GM21390 (cell line): ENCODE measurements around the gene FHIT.
"Not testable (repeated sequence)": the region's sequence is repeated elsewhere in the genome, so short reads cannot be mapped to it uniquely, and the experiment has no call there.

Experiments used
- ATAC-seq: cut with Tn5 transposase; IDR thresholded peaks from one replicate; pipeline ENCODE4 v1.9.1; 2021; ENCODE audit not compliant: unreplicated experiment

FHIT gene

GRCh38 chr3:59824876-59825275, 1426.4 kb downstream of the FHIT start:
- no peak for ATAC-seq

DNA sequence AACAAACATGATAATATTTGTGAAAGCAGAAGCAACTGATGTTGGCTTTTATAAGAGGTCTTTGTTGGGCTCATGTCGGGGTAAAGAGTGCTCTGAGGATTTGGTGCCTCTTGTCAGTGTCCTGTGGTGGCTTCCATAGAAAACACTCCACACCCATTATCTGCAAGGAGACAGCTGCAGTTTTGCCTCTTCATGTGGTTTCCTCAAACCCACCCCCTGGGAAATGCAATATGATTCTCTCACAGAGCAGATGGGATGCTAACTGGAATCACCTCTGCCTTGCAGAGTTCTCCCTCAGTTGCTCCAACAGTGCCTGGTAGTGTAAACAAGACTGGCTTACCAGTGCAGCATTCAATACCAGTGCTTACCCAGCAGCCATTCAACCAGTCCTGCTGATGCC, 1430.0 kb downstream of the FHIT start:
- no peak for ATAC-seq

DNA sequence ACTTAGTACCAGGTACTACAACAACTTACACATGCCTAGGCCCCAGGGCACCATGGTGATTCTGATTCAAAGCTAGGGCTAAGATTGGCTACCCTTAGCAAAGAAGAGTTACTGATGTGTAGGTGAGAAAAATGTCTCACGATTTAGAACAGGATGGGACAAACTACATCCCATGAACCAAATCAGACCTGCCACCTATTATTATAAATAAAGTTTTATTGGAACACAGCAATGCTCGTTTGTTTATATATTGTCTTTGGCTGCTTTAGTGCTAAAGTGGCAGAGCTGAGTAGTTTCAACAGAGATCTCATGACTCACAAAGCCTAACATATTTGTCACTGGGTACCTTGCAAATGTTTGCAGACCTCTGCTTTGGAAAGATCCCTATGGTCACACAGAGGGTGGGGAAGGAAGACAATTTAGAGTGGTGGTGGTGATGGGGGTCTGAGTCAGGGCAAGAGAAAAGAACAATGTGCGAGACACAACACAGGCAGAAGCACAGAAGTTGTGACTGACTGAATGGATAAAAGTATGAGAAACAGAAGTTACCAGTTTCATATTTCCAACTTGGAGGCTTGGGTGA, 1430.8 kb downstream of the FHIT start:
- ATAC-seq = no peak

- ATAC-seq = no peak
Observed at GRCh38 chr3:59818919-59819300, 1432.3 kb downstream of the FHIT start.

DNA sequence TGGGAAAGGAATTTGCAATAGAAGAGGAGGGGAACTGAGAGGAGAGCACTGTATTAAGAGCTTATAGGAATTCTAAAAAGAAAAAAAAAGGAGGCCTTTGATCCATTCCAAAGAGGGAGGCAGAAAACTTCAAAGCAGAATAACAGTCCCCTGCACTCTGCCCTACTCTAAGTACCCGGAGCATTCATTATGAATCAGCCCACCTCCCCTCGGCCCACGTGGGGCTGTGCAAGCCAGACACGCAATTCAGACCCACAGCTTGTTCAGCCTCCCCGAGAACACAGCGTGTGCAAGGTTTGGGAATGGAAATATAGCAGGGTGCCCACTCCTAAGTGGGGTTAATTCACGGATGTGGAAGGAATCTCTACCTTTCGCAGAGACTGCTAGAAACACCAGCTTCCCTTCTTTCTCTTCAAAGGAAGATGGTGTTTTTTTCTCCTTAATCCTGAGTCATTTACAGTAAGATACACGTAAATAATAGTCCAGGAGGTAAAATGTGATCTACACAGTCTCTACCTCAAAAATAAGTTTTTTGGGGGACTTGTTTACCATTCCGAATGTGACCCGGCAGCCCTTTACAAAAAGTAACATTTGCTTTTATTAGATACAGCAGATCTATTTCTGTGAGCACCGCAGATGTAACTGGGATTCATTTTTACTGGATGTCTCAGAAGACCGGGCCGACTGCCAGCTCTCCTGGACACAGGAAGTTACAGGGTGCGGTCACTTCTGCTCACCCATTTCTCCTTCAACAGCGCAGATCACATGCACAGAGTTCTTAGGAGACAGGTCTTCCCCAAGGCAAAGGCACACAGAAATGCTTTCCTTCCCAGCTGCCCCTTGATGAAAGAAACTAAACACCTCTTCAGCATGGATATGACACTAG, 1433.0 kb downstream of the FHIT start:
- ATAC-seq = no peak

- no peak for ATAC-seq
Observed at GRCh38 chr3:59817511-59817910, 1433.7 kb downstream of the FHIT start.

DNA sequence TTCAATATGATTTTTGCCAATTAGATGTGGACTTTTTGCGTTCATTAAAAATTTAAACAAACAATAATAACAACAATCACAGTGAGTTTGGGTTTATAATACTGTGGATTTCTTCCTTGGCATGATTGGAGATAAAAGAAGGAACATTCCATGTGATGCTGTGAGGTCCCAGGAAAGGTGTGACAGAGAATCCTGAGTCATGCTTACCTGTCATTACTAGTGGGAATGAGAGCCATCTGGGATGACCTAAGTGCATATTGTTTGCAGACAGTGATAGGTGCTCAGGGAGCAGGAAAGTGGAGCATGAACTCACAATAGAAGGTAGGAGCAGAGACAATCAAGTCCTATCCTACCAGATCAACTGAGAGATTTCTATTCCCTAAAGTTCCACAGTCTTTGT, 1434.9 kb downstream of the FHIT start:
- ATAC-seq = no peak

DNA sequence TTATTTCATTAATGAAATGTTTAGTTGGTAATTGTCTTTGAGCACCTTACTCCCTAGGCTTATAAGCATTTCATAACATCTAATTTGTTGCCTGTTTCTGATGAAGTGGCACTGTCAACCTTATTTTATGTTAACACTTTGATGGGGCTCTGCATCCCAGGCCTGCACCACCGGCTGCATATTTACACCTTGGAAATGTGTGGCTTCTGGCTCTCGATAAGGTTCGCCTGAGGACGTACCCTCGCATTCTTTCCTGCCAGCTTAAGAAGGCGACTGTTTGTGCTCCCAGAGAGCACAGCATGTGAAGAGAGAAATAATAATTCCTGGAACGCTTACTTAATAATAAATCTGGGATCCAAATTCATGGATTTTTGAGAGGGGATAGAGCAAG, 1438.1 kb downstream of the FHIT start:
- no peak for ATAC-seq

GRCh38 chr3:59812237-59813147, 1438.8 kb downstream of the FHIT start:
- no peak for ATAC-seq

DNA sequence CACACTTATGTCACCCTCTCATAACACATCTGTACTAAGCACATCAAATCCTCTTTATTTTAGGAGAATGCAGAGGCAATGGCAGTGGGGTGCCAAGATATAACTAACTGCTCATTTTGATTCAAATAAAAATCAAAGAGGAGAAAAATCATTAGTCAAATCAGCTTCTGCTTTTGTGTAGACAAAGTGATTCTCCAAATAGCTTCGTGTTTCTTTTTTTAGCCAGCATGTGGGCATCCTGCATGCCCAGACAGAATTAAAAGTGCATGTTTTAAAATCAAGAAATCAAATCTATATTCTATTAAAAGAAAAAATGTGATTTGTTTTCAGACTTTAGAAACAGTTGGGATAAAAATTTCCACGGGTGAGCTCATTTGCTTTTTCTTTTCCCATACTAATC, 1440.1 kb downstream of the FHIT start:
- ATAC-seq = no peak

GRCh38 chr3:59810606-59811005, 1440.6 kb downstream of the FHIT start:
- ATAC-seq = no peak

DNA sequence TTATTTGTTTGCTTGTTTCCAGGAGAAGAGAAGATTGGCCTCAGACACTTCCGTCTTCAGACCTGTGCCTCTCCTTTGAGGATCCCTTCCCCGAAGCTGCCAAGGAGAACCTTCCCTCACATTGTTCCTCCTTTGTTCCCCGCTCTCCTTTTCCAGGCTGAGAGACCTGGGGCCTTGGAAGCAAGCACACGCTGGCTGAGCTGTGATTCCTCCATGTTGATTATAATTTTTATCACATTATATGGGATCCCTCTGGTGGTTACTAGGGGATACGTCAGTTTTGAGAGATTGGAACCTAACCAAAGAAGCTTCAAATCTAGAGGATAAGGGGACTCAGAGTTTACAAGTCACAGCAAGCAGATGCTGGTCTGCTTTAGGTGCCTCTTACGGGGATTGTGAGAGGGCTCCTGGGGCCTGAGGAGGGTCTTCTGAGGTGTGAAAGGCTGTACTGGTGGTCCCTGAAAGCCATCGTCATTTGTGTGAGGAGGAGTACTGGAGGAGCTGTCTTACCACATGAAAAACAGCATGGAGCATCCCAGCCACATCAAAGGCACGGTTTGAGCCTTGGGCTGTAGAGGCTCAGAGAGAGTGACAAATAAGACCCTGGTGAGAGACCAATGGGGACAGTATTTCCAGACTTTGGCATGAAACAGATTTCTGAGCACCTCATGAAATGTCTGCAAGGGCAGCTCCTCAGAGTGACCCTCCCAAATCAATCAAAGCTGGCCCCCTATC, 1441.4 kb downstream of the FHIT start:
- no peak for ATAC-seq

DNA sequence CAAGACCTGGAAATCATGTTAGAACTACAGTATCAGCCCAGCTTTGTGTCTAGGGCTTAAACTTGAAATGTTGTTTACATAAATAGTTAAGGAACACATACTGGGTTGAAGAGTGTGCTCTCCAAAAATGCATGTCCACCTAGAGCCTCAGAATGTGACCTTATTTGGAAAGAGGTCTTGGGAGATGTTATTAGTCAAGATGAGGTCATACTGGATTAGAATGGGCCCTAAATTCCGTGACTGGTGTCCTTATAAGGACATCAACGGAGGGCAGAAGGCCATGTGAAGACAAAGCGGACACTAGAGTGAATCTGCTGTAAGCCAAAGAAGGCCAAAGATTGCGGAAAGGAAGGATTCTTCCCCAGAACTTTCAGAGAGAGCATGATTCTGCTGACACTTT, 1442.2 kb downstream of the FHIT start:
- ATAC-seq = no peak

DNA sequence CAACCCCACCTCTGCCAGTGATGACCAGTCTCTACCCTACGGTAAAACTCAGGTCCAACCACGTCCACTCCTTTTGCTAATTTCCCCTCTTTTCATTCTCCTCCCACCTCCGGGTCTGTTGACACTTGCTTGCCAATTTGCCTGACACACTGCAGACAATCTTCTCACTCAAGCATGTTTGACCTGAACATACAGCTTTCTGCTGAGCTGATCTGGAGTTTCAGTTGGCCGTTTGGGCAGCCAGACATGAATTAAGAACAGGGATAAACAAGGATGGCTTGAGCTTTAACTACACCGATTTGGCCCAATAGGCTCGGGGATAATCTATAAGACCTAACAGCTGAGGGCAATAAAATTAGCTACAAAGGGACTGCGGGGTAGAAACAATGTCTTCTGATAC, 1442.8 kb downstream of the FHIT start:
- ATAC-seq = no peak

- ATAC-seq = no peak
Observed at GRCh38 chr3:59803268-59803667, 1448.0 kb downstream of the FHIT start.

GRCh38 chr3:59802453-59802852, 1448.8 kb downstream of the FHIT start:
- not testable (repeated sequence) for ATAC-seq

DNA sequence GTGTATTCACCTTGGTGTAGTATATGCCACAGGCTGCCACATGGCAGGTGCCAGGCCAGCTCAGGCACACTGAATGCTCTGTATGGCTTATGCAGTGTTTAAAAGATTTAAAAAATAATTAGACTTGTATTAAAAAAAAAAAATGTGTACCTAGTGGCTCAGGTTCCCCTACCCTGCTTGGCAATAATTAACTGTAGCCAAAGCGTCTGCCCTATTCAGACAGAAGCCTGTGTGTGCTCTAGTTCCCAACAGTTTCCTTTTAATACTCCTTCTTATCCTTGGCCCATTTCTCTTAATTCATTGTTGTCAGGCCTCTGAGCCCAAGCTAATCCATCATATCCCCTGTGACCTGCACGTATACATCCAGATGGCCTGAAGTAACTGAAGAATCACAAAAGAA, 1449.2 kb downstream of the FHIT start:
- no peak for ATAC-seq

GRCh38 chr3:59800481-59800880, 1450.8 kb downstream of the FHIT start:
- ATAC-seq = no peak

DNA sequence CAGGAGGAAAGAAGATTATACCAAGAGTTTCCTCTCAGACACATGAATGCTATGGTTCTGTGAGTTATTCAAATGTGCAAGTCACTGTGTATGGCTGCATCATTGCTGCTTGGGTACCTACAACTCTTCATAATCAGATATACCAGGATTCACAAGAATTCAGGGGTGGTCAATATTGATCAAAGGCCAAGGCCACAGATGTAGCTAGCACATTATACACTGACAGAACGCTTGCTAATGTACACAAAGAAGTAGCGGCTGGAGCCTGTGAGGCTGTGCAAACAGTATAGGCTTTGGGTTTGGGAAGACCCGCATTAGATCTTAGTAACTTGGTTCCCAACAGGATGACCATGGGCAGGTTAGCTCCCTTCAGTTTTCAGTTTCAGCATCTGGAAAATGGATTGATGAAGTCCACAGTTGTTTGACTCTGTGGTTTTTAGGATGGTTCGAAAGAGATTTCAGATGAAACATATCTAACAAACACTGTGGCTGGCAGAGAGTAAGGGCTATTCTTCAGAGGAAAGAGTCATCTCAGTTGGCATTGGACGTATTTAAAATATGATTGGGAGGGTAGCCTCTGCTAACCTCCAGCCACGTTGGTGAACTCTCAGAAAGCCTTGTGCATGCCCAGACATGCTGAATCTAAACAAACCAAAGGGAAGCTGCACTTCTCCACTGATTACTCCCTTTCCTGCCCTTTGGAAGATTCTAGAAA, 1452.7 kb downstream of the FHIT start:
- ATAC-seq = no peak

- ATAC-seq = no peak
Observed at GRCh38 chr3:59797533-59797932, 1453.7 kb downstream of the FHIT start.
